ENCODE results near the gene NKX1-1. TPM values are rescaled to one million over a fixed set of nuclear protein-coding genes. Genes with fewer than 3 reads are reported as not detected.

NKX1-1 gene
- polyA plus RNA-seq, 1 donor: not detected

DNA sequence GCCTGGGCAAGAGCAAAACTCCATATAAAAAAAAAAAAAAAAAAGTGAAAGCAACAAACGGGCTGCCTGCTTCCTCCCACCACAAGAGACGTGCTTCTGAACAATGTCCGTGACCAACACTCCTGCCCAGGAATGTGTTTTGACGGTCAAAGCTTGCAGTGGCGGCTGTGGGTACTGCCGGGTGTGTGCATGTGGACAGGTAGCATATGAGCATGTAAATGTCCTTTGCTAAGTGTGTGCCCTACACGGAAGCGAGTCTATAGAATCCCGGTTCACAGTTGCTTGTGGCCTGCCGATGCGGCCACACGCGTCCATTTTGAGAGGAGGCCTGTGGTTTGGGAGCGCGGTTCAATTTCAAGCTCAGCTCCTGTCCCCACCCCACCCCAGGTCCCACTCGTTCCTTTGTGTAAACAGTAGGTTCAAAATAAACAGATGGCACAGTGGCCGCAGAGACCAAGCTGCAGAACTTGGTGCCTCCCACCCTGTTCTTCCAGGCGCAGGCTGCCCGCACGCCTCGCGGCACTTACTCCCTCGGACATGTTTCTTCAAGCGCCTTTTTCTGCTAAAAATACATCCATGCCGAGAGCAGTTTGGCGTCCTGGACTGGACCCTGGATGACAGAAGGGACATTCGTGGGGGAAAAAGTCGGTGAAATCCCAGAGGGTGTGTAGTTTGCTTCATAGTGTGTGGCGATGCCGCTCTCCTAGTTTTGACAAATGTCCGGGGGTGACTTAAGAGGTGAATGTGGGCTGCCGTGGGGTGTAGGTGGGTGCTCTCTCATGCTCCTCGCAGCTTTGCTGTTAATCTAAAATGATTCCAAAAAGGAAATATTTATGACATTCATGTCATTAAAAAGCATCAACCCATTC is 11.5 kb upstream of the NKX1-1 start:
- DNase-seq (ENCODE audit: low read depth): no peak

DNA sequence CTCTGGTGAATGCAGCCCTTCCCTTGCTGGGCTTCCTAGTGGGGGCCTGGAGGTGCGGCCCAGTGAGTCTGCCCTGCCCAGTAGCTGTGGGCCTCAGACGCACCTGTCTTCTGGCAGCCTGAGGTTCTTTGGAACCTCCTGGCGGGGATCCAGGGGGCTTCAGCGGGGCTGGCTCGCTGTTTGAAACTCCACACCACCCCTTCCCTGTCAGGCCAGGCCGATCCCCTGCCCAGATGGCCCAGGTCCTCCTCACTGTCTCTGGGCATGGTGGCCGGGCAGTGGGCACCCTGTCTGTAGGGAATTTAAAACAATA is 10.7 kb upstream of the NKX1-1 start:
- DNase-seq (ENCODE audit: low read depth): no peak

DNA sequence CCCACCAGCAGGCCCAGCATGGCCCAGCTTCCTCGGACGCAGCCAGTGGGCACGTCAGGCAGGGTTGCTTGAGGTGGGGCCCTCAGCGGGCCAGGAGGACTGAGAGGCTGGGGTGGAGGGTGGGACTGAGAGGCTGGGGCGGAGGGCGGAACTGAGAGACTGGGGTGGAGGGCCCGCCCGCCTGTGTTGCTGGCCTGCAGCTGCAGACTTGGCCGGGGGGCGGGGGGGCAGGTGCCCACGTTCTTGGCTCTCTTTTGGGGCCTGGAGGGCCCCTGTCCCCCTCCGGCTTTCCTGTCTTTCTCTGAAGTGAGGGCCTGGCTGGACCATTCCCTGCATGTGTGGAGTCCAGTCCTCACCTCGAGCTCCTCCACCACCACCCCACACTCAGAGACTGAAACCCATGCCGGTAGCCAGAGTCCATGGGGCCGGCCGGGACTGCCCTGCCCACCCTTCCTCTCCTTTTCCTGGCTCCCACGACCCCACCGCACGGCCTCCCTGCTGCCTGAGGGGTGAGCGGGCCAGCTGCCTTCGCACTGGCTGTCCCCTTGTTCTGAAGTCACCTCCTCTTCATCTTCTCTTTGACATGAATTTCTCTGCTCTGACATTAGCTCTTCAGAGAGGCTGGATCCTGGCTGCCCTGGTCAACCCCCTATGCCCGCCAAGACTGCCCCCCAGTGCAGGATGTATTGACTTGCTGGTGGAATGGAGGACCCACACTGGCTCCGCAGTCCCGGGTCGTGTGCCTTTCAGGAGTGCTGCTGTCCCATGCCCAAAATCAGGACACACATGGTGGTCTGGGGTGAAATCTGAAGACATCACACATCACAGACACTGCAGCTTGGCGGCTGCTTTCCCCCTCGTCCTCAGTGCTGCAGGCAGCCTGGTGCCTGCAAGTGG is 10.1 kb upstream of the NKX1-1 start:
- no peak for DNase-seq (ENCODE audit: low read depth)

DNA sequence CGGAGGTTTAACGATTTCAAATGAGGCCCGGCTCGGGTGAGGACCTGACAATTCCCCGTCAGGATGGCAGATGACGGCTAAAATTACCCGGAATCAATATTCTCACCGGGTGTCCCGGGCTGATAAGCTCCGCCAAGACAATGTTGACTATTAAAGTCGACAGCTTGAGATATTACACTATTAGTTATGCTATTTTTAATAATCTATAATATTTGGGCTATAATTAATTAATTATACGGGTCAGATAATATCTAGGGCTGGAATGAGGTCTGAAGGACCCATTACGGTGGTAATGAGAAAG is 9.4 kb upstream of the NKX1-1 start:
- DNase-seq (ENCODE audit: low read depth): no peak

DNA sequence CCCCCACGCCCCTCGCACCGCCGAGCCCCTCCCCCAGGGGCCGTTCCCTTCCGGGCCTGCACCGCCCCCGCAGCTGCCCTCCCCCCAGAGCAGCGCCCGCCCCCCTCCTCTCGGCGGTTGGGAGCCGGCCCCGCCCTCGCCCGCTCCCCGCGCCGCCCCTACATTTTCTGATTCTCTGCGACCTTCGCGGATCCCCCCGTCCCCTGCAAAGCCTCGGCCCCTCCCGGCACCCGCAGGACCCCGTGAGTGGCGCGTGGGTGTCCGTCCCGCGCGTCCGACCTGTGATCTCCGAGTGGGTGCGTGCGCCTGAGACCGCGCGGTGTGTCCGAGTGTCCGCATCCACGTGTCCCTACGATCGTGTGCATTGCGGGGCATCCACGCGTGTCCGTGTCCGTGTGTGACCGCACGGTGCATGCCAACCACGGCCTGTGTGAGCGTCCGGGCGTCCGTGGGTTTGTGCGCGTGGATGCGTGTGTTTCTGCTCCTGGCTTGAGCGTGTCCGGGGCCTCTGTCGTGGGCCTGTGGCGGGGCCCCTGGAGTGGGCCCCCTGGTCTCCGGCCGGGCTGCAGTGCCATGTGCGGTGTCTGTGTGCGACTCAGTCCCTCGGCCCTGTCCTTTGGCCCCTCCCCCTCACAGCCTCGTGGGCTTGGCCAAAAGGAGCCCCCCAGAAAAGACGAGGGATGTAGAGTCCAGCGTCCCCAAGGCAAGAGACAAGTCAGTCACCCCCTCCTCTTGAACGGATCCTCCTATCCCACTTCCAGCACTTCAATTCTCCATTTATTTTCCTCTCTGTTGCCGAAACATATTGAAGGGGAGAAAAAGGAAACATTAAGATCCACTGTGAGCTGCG is 8.8 kb upstream of the NKX1-1 start:
- no peak for DNase-seq (ENCODE audit: low read depth)

DNA sequence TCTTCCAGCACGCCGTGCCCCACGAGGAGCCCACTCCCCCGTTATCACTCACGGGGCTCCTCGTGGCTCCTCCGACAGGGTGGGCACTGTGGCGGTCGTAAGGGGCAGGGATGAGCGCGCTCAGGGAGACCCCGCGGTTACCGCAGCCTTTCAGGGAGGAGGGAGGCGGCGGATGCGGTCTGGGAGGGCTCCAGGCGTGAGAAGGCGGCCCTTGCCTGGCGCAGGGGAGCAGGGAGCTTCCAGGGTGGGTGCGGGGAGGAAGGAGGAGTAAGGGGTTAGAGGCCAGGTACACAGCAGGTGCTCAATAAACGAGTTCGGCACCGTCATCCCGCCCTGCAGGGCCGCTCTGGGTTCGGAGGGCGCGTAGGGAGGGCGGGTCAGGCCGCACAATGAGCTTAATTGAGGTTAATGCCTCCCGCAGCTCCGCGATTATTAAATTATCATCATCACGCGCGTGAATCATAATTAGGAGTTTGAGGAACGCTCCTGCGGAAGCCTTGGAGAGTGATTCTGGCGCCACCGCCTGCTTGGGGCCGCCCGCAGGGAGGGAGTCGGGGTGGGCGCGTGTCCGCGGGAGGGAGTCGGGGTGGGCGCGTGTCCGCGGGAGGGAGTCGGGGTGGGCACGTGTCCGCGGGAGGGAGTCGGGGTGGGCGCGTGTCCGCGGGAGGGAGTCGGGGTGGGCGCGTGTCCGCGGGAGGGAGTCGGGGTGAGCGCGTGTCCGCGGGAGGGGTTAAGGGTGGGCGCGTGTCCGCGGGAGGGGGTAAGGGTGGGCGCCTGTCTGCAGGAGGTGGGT is 7.6 kb upstream of the NKX1-1 start:
- no peak for DNase-seq (ENCODE audit: low read depth)

DNA sequence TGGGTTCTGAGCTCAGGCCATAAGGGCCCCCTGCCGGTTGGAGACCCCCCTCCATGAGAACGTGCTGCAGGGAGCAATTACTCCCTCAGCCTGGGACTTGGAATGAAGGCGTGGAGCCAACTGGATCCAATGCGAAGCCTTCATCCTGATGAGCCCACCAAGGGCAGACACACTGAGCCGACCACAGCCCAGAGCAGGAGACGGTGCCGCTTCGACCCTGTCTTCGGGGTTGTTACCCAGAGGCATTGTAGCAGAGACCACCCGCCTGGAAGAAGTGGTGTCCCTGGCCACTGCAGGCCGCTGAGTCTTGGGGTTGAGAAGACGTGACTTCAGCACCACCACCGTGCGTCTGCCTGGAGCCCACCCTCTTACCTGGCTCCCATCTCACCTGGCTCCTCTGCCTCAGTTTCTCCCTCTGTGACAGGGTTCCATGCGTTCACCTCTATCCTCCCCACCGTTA is 7.0 kb upstream of the NKX1-1 start:
- DNase-seq (ENCODE audit: low read depth): no peak

DNA sequence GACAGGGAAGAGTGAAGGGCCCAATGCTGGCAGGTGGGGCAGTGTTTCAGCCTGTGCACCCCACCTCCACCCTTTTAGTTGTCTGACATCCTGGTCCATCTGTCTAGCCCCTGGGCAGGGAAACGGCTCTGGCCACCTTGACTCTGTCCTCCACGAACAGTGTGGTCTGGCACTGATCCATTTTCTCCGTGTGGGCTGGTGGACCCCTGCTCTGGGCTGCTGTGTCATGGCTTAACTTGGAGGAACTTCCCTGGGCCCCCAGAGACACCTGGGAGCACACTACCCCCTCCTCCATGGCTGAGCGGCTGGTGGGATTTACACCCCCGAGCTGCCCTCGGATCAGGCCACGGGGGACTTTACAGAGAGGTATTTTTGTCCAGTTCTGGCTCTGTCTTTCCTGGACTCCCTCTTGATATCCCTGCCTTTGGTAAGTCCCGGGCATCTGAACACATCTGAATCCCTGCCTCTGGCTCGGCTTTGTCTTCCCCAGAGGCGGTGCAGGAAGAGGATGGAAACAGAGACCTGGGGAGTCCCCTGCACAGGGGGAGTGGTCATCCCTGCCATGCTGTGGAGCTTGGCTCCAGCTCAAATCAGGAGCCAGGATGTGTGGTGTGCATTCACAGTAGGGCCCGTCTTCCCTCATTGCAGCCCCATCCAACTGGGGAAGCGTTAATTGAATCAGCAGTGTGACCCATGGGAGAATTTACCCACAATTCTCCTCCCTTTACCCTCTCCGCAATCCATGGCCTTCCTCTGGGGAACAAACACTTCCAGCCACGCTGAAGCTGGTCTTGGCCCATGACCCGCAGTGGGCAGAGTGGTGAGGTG is 6.3 kb upstream of the NKX1-1 start:
- no peak for DNase-seq (ENCODE audit: low read depth)

DNA sequence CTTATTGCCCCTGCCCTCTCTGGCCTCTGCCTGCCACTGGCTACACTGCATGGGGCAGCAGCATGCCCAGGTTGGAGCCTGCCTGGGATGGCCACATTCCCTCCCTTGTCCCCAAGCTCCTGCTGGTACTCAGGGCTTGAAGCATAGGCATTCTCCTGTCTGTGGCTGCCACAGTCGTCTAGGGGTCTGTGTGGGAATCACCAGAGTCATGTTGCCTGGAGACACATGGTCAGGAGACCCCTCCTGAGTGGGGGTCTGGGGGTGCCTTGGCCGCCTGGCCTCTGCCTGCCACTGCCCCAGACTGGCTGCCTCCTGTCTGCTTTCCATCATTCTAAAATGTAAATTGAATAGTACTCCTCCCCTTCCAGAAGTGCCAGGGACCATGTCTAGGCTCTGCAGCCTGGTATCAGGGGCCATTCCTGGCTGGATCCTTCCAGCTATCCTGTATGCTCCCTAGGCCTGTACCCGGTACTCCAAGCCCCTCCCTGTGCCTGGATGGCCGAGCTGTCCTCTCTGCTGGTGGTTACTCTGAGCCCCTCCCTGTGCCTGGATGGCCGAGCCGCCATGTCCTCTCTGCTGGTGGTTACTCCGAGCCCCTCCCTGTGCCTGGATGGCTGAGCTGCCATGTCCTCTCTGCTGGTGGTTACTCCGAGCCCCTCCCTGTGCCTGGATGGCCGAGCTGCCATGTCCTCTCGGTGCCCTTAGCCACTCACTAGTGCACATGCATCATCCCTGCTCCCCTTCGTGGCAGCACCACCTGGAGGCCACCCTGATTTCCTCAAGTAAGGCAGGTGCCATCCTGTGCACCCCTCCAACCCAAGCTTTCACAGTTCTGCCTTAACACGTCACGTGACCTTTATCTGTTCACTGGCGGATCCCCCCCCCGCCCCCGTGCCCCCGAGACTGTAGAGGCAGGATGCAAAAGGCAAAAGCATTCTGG is 5.5 kb upstream of the NKX1-1 start:
- no peak for DNase-seq (ENCODE audit: low read depth)

DNA sequence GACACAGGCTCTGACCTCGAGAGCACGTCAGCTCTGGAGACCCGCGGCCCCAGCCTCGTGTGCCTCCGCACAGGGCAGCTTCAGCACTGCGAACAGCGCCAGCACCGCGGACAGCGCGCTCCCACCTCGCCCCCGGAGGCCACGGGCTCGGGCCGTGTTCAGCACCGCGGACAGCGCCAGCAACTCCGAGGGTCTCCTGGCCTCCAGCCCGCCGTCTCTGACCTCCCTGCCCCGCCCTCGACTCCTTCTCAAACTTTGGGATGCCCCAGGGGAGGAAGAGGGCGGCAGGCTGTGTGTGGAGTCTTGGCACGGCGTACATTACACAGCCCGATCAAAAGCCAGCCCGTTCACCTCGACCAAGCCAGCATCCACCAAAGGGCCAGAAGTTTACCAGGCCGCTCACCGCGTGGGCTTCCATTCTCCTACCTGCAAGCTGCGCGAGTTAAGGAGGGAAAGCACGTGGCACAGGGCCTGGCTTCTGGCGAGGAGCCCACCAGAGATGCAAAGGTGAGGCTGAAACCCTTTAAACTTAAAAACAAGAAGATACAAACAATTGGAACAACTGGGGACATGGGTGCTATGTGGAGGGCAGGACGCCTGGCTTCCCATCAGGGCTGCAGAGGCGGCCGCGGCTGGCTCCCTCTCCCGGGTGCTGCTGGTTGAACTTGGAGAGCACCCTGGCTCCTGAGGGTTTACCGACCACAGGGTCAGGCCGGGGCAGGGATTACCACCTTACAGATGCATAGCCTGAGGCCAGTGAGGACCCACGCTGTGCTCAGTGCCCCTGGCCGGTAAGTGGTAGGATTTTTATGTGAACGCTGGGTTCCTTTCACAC is 4.5 kb upstream of the NKX1-1 start:
- DNase-seq (ENCODE audit: low read depth): peak; percentile 16

DNA sequence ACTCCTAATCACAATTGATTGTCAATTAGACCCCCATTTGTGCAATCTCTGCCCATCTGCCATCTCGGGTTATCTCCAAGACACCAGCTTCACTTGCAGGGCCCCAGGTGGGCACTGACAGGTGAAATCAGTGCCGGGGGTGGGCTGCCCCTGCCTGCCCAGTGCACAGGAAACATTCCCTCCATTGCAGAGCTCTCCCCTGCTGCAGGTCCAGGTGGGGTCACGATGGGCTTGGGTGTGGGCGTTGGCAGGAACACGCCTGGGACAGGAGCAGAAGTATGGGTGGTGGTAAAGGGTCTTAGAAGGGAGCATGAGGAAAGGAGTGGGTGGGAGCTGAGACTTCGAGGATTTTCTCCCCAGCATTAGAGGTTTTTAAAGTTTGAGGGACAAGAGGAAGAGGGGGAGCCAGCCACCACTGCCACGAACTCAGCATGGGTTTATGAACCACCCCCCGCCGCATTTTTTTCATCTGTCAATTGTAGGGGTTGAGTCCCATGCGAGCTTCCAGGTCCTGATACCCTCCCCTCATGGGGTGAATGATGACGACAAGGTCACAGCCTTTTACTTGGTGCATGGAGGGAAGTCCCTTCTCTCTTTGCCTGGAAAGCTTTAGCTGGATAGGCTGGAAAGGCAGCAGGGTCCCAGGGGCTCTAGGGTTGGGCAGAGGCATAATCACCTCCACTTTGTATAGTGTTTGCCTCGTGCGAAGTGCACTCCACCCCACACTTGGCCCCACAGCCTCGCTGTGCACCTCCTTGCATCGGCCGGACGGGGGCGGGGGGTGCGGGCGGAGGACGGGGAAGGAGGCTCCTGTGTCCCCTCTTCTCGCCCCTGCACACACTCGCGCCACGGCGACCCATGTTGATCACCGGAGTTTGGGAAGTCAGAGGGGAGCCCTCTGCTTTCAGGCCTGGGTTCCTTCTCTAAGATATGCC is 3.5 kb upstream of the NKX1-1 start:
- no peak for DNase-seq (ENCODE audit: low read depth)

DNA sequence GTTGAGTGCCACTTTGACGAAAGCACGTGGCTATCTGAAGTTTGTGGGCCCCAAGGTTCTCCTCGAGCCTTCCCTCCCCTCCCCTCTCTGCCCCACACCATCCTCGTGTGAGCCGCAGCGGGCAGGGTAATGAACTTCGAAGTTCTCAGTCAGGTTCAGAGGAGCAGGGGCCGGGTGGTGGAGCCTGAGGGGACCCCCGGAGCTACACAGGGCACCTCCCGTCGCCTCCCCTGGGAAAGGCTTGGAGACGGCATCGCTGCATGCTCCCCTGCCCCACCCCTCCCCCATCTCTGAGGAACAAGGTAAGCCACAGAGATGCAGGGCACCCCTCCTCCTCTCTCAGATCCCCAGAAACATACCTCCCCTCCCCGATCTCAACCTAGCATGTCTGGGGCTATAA is 2.8 kb upstream of the NKX1-1 start:
- DNase-seq (ENCODE audit: low read depth): no peak

DNA sequence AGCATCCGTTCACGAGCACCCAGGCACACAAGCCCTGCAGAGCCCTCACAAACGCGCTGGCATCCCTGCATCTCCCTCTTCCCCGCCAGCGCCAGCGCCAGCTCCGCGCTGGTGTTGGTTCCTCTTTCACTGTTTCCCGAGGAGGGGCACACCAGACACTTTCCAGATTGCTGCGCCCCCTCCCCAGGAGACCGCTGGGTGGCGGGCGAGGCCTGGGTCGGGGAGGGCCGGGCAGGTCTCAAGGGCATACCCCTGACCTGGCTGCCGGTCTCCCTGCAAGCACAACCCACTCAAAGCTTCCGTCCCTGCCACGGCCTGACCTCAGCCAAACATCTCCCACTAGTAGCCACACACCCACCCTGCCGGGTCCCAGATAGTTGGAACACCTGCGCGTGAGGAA is 2.2 kb upstream of the NKX1-1 start:
- DNase-seq (ENCODE audit: low read depth): no peak

DNA sequence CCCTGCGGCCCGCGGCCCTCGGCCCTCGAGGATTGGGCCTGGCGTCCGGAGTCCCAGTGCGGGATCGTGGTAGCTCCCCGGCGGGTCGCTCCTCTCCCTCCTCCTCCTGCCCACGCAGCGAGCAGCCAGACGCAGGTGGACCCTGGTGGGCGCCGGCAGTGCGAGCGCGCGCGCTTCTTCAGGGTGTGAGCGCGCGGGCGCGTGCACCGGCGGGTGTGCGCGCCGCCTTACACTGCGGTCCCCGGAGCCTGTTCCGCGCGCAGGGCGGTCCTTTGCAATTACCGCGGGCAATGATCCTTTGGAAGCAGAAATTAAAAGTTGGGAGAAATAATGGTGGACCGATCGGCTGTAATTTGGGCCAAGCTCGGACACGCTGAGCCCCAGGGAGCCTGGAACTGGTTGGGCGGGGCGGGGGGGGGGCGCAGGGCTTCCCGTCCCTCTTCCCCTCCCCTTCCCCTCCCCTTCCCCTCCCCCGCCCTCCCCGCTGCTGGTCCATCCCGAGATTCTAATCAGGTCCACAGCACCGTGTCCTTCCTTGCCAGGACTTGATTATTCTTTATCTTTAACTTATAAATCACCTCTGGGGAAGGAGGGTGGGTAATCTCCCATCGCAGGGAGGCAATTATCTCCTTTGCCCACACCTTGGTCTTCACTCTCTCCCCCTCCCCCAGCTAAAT is 1.6 kb upstream of the NKX1-1 start:
- DNase-seq (ENCODE audit: low read depth): no peak

DNA sequence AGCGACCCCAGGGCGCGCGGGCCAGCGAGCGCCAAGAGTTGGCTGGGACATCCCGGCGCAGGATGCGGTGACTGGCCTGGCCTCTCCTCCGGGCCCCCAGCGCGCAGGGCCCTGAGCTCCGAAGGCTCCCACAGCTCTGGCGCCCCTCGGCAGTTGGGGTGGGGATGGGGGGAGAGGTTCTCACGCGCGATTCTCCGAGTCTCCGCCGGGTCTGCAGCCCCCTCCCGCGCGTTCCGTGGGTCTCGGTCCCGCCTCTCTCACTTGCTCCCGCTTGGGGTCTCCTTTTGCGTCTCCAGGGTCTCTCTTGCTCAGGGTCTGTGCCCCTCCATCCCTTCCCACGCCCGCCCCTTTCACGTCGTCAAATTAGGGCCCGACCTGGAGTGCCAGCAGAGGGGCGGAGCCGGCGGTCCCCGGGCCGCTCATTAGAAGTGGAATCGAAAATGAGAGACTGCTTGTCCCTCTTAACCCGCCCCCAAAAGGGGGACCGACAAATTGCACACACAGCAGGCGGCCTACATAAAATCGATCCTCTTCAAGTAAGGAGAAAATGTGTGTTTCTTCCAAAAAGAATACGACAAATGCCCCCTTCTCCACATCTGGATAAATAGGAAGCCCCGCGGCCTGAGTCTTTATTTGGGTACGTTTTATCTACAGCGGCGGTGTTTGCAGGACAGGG is 877 bp upstream of the NKX1-1 start:
- no peak for DNase-seq (ENCODE audit: low read depth)

Data from forelimb muscle (tissue), 1 donor.